PC-9 (cell line): Measurements from ENCODE around the gene GPBAR1. TPM values are rescaled to one million over a fixed set of nuclear protein-coding genes. Genes with fewer than 3 reads are reported as not detected.

ENCODE experiments used
- BruUV-seq: library from RNA; stranded (reverse); fragments of 400-500 nt; replicated peaks from 2 replicates; lab custom pipeline; 2021; lab: Mats Ljungman, UMichigan
- CTCF ChIA-PET: fragments of 300-600 bp; sonication (Branson Sonifier 250); formaldehyde crosslinking; loops from one replicate; lab custom pipeline; 2022; ENCODE audit warnings: antibody characterized with exemption; lab: Charles Lee
- POLR2A ChIA-PET: fragments of 300-600 bp; sonication (Branson Sonifier 250); formaldehyde crosslinking; loops from one replicate; lab custom pipeline; 2022; ENCODE audit warnings: antibody characterized with exemption; ENCODE audit not compliant: unreplicated experiment; lab: Charles Lee
- DNase-seq, 2 experiments: peaks; one replicate each; pipeline versions ENCODE4 v3.0.0 to v3.0.0-alpha.2; 2015 to 2022; ENCODE audit warnings: mixed read lengths in 1 of 2
- H2AFZ ChIP-seq: fragments of 200-600 bp; sonication (generic); 2 replicates; pipeline ENCODE4 v1.8.1; 2017; ENCODE audit warnings: antibody characterized with exemption
- H3F3A ChIP-seq: fragments of 200-600 bp; sonication (generic); 2 replicates; pipeline ENCODE4 v1.8.1; 2017; ENCODE audit warnings: antibody characterized with exemption, mild to moderate bottlenecking, low read depth; ENCODE audit not compliant: insufficient read depth
- H3K27ac ChIP-seq: fragments of 200-600 bp; sonication (generic); 2 replicates; pipeline ENCODE4 v1.6.1; 2016; ENCODE audit warnings: mixed run types
- H3K27me3 ChIP-seq: fragments of 200-600 bp; sonication (generic); 2 replicates; pipeline ENCODE4 v1.6.1; 2016; ENCODE audit warnings: low read depth, mixed run types; ENCODE audit not compliant: insufficient read depth
- H3K36me3 ChIP-seq: fragments of 200-600 bp; sonication (generic); 2 replicates; pipeline ENCODE4 v1.6.1; 2016; ENCODE audit warnings: low read depth, mixed run types
- H3K4me1 ChIP-seq: fragments of 200-600 bp; sonication (generic); replicated peaks from 2 replicates; pipeline ENCODE4 v1.6.1; 2016; ENCODE audit warnings: mixed run types; ENCODE audit not compliant: insufficient read depth
- H3K4me2 ChIP-seq: fragments of 200-600 bp; sonication (generic); 2 replicates; pipeline ENCODE4 v1.6.1; 2017; ENCODE audit warnings: mixed run types
- H3K4me3 ChIP-seq: fragments of 200-600 bp; sonication (generic); 2 replicates; pipeline ENCODE4 v1.6.1; 2016; ENCODE audit warnings: mixed run types
- H3K79me2 ChIP-seq: fragments of 200-600 bp; sonication (generic); 2 replicates; pipeline ENCODE4 v1.6.1; 2017; ENCODE audit warnings: low read depth, mixed run types
- H3K9me2 ChIP-seq: fragments of 200-600 bp; sonication (generic); 2 replicates; pipeline ENCODE4 v1.8.1; 2017; ENCODE audit warnings: mild to moderate bottlenecking; ENCODE audit not compliant: insufficient read depth
- H3K9me3 ChIP-seq: fragments of 200-600 bp; sonication (generic); 2 replicates; pipeline ENCODE4 v1.8.1; 2016; ENCODE audit warnings: low read depth; ENCODE audit not compliant: insufficient read depth
- H4K20me1 ChIP-seq: fragments of 200-600 bp; sonication (generic); 2 replicates; pipeline ENCODE4 v1.8.1; 2017; ENCODE audit not compliant: insufficient read depth
- EZH2 ChIP-seq: fragments of 200-600 bp; sonication (generic); IDR thresholded peaks from 2 replicates; pipeline ENCODE4 v1.8.0; 2017; ENCODE audit warnings: antibody characterized with exemption, low read depth
- intact Hi-C: fragments of 100-400 bp; cut with micrococcal nuclease; formaldehyde crosslinking; loops from one replicate; pipeline ENCODE4 v1.10.0; 2022; ENCODE audit not compliant: unreplicated experiment
- total RNA-seq: library from RNA; stranded (reverse); gene quantifications from 2 replicates; pipeline ENCODE4 v1.2.3, GENCODE V29; 2021
- TF ChIP-seq, protein P1 (sequence below): fragments of 200-600 bp; sonication (generic); conservative IDR thresholded peaks from 2 replicates; pipeline ENCODE4 v1.6.1; 2017; ENCODE audit warnings: mixed run types, antibody characterized with exemption, mild to moderate bottlenecking, moderate library complexity

GPBAR1 gene
- total RNA-seq, 1 experiment from 2014 or later: 0.22 TPM

DNA sequence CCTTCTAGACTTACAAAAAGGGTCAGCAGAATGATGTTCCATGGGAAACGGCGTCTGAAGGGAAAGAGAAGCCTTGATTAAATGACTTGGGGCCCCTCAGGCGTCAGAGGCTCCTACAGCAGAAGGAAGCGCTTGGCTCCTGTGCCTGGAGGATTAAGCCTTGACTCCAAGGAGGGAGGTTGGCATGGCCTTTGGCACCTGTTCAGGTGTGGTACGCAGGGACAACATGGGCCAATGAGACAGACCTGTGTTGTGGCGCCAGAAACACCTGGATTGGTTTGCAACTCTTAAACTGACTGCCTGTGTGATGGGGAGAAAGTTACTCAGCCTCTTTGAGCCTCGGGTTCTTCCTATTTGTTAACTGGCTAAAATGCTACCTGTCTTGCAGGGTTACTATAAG lies 17.1 kb downstream of the GPBAR1 start:
- Histone ChIP-seq H4K20me1 (no peaks in the 10 kb centered on the region), H3K9me3 (no peaks in the 10 kb centered on the region), H3K4me1 (peaks cover 39% of the 10 kb centered on the region), H3K4me3 (no peak overlapping the region), H3K27me3 (no peaks in the 10 kb centered on the region), H2AFZ (no peak overlapping the region), H3K79me2 (peaks cover 36% of the 10 kb centered on the region), H3K4me2 (no peak overlapping the region), H3K36me3 (peaks cover 35% of the 10 kb centered on the region), H3K27ac (no peak overlapping the region), H3K9me2 (no peaks in the 10 kb centered on the region), H3F3A (peaks cover 42% of the 10 kb centered on the region)
- TF ChIP-seq EZH2: no peak
- TF ChIP-seq, protein P1, sequence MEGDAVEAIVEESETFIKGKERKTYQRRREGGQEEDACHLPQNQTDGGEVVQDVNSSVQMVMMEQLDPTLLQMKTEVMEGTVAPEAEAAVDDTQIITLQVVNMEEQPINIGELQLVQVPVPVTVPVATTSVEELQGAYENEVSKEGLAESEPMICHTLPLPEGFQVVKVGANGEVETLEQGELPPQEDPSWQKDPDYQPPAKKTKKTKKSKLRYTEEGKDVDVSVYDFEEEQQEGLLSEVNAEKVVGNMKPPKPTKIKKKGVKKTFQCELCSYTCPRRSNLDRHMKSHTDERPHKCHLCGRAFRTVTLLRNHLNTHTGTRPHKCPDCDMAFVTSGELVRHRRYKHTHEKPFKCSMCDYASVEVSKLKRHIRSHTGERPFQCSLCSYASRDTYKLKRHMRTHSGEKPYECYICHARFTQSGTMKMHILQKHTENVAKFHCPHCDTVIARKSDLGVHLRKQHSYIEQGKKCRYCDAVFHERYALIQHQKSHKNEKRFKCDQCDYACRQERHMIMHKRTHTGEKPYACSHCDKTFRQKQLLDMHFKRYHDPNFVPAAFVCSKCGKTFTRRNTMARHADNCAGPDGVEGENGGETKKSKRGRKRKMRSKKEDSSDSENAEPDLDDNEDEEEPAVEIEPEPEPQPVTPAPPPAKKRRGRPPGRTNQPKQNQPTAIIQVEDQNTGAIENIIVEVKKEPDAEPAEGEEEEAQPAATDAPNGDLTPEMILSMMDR: no peak
- intact Hi-C loops: loop anchor here (10.0 kb wide), 1 partner anchor 377 kb away; the partner anchor contains the start of genes BCS1L and ZNF142
- BruUV-seq: no TSS peak
- ChIA-PET CTCF (no interaction called here), POLR2A (no interaction called here)
- no peak for DNase-seq

DNA sequence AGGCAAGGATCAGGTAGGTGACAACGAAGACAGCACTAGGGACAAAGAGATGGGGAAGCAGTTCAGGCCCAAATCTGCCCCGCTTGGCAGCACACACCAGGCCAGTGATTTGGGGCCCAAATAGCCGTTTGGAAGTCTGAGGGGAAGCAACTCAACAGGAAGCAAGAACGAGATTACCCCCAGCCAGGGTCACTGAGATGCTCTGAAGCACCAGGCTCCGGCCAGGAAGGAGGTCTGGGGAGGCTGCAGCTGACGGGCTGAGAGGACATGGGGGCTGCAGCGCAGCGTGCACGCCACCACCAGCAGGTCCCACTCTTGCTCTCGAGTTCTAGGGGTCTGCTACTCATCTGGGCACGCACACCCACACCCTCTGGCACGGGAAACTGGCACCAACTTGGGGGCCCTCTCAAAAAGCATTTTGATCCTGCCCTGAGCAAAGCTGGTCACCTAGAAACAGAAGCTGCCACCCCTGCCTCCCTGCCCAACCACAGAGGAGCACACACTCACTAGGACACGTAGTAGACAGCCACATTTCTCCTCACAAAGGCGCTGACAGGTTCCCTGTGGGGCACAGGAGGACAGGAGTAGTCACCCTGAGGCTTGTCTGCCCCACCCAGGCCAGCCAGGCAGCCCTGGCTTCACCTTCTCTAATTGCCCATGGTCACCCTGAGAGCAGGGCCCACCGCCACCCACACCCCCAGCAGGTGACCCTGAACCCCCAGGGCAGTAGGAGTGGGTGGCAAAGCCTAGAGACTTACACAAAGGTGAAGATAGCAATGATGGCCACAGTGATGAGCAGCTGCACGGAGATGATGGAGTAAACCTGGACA lies 17.9 kb downstream of the GPBAR1 start:
- TF ChIP-seq EZH2: no peak
- TF ChIP-seq, protein P1: no peak
- Histone ChIP-seq H3K79me2 (peaks cover 43% of the 10 kb centered on the region), H3K9me2 (no peaks in the 10 kb centered on the region), H2AFZ (no peak overlapping the region), H3K27ac (no peak overlapping the region), H3K4me2 (no peak overlapping the region), H3K4me3 (no peak overlapping the region), H3K36me3 (peaks cover 32% of the 10 kb centered on the region), H4K20me1 (no peaks in the 10 kb centered on the region), H3F3A (peaks cover 42% of the 10 kb centered on the region), H3K27me3 (no peaks in the 10 kb centered on the region), H3K9me3 (no peaks in the 10 kb centered on the region), H3K4me1 (peaks cover 39% of the 10 kb centered on the region)
- intact Hi-C loops: loop anchor here (10.0 kb wide), 1 partner anchor 376 kb away; the partner anchor contains the start of genes BCS1L and ZNF142
- no peak for DNase-seq
- ChIA-PET POLR2A (no interaction called here), CTCF (interaction anchor here (0.6 kb wide), 1 partner anchor 17 kb away, joined by 14 read pairs; no protein-coding TSS in a partner anchor)
- BruUV-seq: no TSS peak

DNA sequence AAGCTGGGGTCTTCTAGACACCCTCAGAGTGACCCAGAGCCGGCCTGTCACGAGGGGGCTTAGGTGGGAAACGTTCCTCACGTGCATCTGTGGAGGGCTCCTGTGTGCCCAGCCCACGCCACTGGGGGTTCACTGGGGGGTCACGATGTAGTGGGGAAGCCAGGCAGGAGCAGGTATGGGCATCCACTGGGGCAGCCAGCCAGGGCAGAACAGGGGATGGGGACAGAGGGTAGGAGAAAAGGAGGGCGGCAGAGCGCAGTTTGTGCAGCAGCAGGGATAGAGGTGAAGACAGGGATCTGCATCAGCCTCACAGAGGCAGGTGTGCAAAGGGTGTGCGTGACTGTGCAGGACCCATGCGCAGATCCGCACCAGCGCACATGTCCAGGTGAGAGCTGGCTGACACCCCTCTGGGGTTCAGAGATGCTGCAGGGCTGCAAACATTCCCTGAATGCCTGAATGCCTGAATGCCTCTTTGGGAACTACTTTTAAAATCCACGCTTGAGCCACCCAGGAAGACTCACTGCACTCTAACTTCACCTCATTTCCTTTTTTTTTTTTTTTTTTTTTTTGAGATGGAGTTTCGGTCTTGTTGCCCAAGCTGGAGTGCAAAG lies 19.6 kb downstream of the GPBAR1 start:
- H3K9me3 ChIP-seq: no peaks in the 10 kb centered on the region
- no TSS peak for BruUV-seq
- POLR2A ChIA-PET: no interaction called here

More for the DNA sequence above, 19.6 kb downstream of the GPBAR1 start:
- Histone ChIP-seq H3K27ac (no peak overlapping the region), H4K20me1 (no peaks in the 10 kb centered on the region), H2AFZ (no peak overlapping the region), H3F3A (peaks cover 44% of the 10 kb centered on the region), H3K4me2 (no peak overlapping the region), H3K79me2 (peaks cover 59% of the 10 kb centered on the region), H3K27me3 (no peaks in the 10 kb centered on the region), H3K4me3 (no peak overlapping the region), H3K4me1 (peaks cover 44% of the 10 kb centered on the region), H3K9me2 (no peaks in the 10 kb centered on the region), H3K36me3 (peaks cover 27% of the 10 kb centered on the region)
- no peak for DNase-seq
- no peak for TF ChIP-seq EZH2
- TF ChIP-seq, protein P1: no peak
- CTCF ChIA-PET: no interaction called here
- intact Hi-C loops: no loop called here
